Suprapubic skin (tissue), 3 donors: ENCODE data around the gene MMAA.

Source experiments
- POLR2AphosphoS5 ChIP-seq, 3 donors: sonication (generic); formaldehyde crosslinking; IDR thresholded peaks; one replicate each; pipeline ENCODE4 v1.6.1; 2017; ENCODE audit warnings: antibody characterized with exemption in 3 of 3
- TF ChIP-seq, protein P1 (sequence below), 2 donors: fragments of 200-600 bp in 1 of 2; fragments of 450-650 bp in 1 of 2; sonication (generic) in 1 of 2; IDR thresholded peaks; one replicate each; pipeline ENCODE4 v1.5.1; 2016 to 2019; ENCODE audit warnings: antibody characterized with exemption in 2 of 2, mild to moderate bottlenecking in 1 of 2, moderate library complexity in 1 of 2

DNA sequence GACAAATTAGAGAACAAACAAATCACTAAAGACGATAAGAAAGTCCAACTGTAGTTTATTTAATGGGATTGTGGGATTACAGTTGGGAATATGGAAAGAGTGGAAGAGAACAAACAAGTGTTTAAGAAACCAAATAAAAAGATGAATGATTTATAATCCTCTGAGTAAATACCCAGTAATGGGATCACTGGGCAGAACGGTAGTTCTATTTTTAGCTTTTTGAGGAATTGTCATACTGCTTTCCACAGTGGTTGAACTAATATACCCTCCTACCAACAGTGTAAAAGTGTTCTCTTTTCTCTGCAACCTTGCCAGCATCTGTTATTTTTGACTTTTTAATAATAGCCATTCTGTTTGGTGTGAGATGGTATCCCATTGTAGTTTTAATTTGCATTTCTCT is 75.7 kb downstream of the MMAA start:
- TF ChIP-seq, protein P1, sequence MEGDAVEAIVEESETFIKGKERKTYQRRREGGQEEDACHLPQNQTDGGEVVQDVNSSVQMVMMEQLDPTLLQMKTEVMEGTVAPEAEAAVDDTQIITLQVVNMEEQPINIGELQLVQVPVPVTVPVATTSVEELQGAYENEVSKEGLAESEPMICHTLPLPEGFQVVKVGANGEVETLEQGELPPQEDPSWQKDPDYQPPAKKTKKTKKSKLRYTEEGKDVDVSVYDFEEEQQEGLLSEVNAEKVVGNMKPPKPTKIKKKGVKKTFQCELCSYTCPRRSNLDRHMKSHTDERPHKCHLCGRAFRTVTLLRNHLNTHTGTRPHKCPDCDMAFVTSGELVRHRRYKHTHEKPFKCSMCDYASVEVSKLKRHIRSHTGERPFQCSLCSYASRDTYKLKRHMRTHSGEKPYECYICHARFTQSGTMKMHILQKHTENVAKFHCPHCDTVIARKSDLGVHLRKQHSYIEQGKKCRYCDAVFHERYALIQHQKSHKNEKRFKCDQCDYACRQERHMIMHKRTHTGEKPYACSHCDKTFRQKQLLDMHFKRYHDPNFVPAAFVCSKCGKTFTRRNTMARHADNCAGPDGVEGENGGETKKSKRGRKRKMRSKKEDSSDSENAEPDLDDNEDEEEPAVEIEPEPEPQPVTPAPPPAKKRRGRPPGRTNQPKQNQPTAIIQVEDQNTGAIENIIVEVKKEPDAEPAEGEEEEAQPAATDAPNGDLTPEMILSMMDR (IDR thresholded peaks at IDR 0.05): no peak
- TF ChIP-seq POLR2AphosphoS5 (IDR thresholded peaks at IDR 0.05): no peak
